GM10266 (cell line): Measurements from ENCODE around the gene GNPAT.

Source experiments
- DNase-seq: peaks from one replicate; pipeline ENCODE4 v3.0.0; 2012; ENCODE audit errors: extremely low spot score
- TF ChIP-seq, protein P1 (sequence below): IDR thresholded peaks from 2 replicates; pipeline ENCODE4 v1.5.1; 2012; ENCODE audit warnings: mild to moderate bottlenecking, low read depth; ENCODE audit not compliant: control insufficient read depth, insufficient read depth; ENCODE audit errors: missing control alignments

Gene GNPAT

GRCh38 chr1:231231511-231231910 lies 9.5 kb upstream of the GNPAT start:
- no peak for DNase-seq
- TF ChIP-seq, protein P1, sequence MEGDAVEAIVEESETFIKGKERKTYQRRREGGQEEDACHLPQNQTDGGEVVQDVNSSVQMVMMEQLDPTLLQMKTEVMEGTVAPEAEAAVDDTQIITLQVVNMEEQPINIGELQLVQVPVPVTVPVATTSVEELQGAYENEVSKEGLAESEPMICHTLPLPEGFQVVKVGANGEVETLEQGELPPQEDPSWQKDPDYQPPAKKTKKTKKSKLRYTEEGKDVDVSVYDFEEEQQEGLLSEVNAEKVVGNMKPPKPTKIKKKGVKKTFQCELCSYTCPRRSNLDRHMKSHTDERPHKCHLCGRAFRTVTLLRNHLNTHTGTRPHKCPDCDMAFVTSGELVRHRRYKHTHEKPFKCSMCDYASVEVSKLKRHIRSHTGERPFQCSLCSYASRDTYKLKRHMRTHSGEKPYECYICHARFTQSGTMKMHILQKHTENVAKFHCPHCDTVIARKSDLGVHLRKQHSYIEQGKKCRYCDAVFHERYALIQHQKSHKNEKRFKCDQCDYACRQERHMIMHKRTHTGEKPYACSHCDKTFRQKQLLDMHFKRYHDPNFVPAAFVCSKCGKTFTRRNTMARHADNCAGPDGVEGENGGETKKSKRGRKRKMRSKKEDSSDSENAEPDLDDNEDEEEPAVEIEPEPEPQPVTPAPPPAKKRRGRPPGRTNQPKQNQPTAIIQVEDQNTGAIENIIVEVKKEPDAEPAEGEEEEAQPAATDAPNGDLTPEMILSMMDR = no peak

GRCh38 chr1:231232870-231233734 lies 7.9 kb upstream of the GNPAT start:
- no peak for DNase-seq
- TF ChIP-seq, protein P1 = no peak

- no peak for DNase-seq
- TF ChIP-seq, protein P1 = no peak
Observed at GRCh38 chr1:231233735-231234417, 7.1 kb upstream of the GNPAT start.

DNA sequence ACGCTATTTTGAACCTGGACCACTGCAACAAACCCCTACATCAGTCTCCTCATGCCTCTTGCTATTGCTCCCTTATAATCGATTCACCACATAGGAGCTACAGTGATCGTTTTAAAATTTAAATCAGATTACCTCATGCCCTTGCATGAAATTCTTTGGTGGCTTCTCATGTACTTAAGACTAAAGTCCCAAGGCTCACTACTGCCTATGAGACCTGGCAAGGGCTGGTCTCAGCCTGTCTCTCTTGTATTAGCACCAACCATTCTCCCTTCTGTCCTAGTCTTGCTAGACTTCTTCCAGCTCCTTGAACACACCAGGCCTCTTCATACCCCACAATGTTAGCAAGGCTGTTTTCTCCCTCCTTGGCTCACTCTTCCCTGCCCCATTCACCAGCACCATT lies 6.5 kb upstream of the GNPAT start:
- TF ChIP-seq, protein P1 = no peak
- no peak for DNase-seq

DNA sequence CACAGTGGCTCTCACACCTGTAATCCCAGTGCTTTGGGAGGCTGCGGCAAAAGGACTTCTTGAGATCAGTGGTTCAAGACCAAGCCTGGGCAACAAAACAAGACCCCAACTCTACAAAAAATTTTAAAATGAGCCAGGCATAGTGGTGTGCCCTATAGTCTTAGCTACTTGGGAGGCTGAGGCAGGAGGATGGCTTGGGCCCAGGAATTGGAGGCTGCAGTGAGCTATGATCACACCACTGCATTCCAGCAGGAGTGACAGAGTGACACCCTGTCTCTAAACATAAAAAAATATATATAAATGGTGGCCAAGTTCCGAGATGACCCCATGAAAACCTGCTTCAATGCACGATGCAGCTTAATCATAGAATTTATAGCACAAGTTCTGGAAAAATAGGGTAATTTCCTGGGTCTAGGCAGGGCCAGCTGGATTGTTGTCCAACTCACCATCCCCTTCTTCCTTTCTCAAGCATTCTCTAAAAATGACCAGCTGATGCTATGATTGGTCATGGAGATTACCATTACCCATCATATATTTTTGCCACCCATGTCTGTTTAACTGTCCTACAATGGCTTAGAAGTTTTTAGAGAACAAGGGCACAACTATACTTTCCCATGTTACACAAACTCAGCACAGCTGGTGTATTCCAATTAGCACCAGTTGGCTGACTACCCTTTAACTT lies 5.3 kb upstream of the GNPAT start:
- no peak for DNase-seq
- TF ChIP-seq, protein P1 = no peak

DNA sequence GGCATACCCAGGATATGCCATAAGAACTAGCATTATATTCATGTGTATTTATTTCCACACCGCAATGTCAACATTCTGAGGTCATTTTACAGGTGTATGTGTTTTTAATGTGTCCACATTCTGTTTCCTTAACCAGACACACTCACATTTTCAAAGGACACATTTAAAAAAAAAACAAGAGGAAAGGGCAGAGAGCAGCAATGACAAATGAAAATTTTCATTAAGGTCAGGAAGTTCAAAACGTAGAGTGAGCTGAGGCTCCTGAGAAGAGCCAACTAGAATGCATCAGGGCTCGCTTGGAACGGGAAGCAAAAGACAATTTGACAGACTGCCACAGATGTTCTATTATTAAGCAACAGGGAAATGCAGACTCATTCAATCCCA lies 4.8 kb upstream of the GNPAT start:
- TF ChIP-seq, protein P1 = no peak
- DNase-seq = no peak
